Activated CD8-positive, alpha-beta T cell treated with anti-CD3 and anti-CD28 coated beads for 36 hours (primary cell): ENCODE results near the gene TTC16. TPM values are rescaled to one million over a fixed set of nuclear protein-coding genes. Genes with fewer than 3 reads are reported as not detected.

Experiments
- ATAC-seq: fragments of 200-7000 bp; cut with Tn5 transposase; one replicate; pipeline ENCODE4 v1.10.0; 2021; ENCODE audit warnings: mild to moderate bottlenecking, moderate library complexity
- CTCF ChIA-PET: fragments of 350-600 bp; sonication (Branson Sonifier 250); formaldehyde crosslinking; loops from one replicate; lab custom pipeline; 2021; ENCODE audit warnings: antibody characterized with exemption; lab: Charles Lee
- POLR2A ChIA-PET: fragments of 350-600 bp; sonication (Branson Sonifier 250); formaldehyde crosslinking; loops from one replicate; lab custom pipeline; 2021; ENCODE audit warnings: antibody characterized with exemption; lab: Charles Lee
- DNase-seq: peaks from one replicate; pipeline ENCODE4 v3.0.0-alpha.2; 2020
- H3K27ac Mint-ChIP-seq: one replicate; pipeline ENCODE4 v1.8.0; 2021; ENCODE audit warnings: mild to moderate bottlenecking, mixed read lengths
- H3K27me3 Mint-ChIP-seq: one replicate; pipeline ENCODE4 v1.8.0; 2021; ENCODE audit warnings: mixed read lengths
- H3K36me3 Mint-ChIP-seq: one replicate; pipeline ENCODE4 v1.8.0; 2021; ENCODE audit warnings: low read depth, mixed read lengths
- H3K4me1 Mint-ChIP-seq: one replicate; pipeline ENCODE4 v1.8.0; 2021; ENCODE audit warnings: low read depth, mixed read lengths
- H3K4me3 Mint-ChIP-seq: one replicate; pipeline ENCODE4 v1.8.0; 2021; ENCODE audit warnings: mild to moderate bottlenecking, moderate library complexity, mixed read lengths
- H3K9me3 Mint-ChIP-seq: one replicate; pipeline ENCODE4 v1.8.0; 2021; ENCODE audit warnings: mixed read lengths
- intact Hi-C: fragments of 100-400 bp; cut with micrococcal nuclease; formaldehyde crosslinking; loops from one replicate; pipeline ENCODE4 v1.10.0; 2022
- total RNA-seq, 2 experiments: library from RNA; stranded (reverse); gene quantifications; one replicate each; pipeline ENCODE4 v1.2.3, GENCODE V29; 2021
- TF ChIP-seq, protein P1 (sequence below): fragments of 200-600 bp; IDR thresholded peaks from one replicate; pipeline ENCODE4 v1.8.0; 2022; ENCODE audit warnings: antibody characterized with exemption, mild to moderate bottlenecking

Gene TTC16
- total RNA-seq, 2 experiments from 2014 or later: 2.1 to 2.3 TPM

DNA sequence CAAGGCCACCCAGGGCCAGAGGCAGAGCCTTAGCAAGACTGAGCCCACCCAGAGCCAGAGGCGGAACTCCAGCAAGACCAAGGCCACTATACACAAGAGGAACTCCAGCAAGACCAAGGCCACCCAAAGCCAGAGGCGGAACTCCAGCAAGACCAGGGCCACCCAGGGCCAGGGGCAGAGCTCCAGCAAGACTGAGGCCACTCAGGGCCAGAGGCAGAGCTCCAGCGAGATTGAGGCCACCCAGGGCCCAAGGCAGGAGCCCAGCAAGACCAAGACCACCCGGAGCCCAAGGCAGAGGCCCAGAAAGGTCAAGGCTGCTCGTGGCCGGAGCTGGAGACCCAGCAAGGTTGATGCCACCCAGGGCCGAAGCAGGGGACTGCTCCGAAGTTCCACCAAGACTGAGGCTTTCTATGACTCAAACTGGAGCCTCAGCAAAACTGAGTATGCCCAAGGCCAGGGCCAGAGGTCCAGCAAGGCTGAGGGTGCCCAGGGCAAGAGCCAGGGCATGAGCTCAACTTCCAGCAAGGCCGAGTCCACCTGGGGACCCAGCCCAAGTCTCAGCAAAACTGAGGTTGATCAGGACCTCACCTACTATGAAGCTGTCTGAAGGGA, 15.0 kb downstream of the TTC16 start:
- ChIA-PET POLR2A (interaction anchor here (0.9 to 1.2 kb wide), 3 partner anchors 9 to 123 kb away, joined by 3 to 4 read pairs (median 3); no protein-coding TSS in a partner anchor), CTCF (interaction anchor here (0.8 to 1.0 kb wide), 3 partner anchors 141 to 387 kb away, joined by 3 to 4 read pairs (median 3); no protein-coding TSS in a partner anchor)
- intact Hi-C loops: loop anchor here (5.0 to 10.0 kb wide), 2 partner anchors 139 to 226 kb away; no protein-coding TSS in a partner anchor
- Mint-ChIP-seq H3K36me3 (peaks cover 2% of the 10 kb centered on the region), H3K4me1 (peaks cover 15% of the 10 kb centered on the region), H3K27ac (no peak overlapping the region), H3K9me3 (no peaks in the 10 kb centered on the region), H3K27me3 (no peaks in the 10 kb centered on the region), H3K4me3 (no peak overlapping the region)
- TF ChIP-seq, protein P1, sequence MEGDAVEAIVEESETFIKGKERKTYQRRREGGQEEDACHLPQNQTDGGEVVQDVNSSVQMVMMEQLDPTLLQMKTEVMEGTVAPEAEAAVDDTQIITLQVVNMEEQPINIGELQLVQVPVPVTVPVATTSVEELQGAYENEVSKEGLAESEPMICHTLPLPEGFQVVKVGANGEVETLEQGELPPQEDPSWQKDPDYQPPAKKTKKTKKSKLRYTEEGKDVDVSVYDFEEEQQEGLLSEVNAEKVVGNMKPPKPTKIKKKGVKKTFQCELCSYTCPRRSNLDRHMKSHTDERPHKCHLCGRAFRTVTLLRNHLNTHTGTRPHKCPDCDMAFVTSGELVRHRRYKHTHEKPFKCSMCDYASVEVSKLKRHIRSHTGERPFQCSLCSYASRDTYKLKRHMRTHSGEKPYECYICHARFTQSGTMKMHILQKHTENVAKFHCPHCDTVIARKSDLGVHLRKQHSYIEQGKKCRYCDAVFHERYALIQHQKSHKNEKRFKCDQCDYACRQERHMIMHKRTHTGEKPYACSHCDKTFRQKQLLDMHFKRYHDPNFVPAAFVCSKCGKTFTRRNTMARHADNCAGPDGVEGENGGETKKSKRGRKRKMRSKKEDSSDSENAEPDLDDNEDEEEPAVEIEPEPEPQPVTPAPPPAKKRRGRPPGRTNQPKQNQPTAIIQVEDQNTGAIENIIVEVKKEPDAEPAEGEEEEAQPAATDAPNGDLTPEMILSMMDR: no peak
- DNase-seq (no peak), ATAC-seq (no peak)

DNA sequence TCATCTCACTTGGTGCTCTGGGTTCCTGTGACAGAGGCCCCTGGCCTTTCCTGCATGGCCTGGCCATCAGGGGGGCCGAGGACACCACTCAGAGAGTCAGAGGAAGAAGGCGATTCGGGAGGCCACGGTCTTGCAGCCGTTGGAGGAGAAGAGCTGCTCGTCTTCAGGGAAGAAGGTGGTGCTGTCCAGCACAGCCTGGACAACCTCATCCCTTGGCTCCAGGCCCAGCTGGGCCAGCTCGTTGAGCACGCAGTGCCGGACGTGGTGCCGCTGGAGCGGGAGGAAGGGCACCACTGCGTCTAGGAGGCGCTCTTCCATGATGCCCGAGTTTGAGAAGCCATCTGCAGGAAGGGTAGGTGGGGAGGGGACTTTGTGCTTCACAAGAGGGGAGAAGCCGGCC, 16.1 kb downstream of the TTC16 start:
- Mint-ChIP-seq H3K4me3 (no peak overlapping the region), H3K36me3 (peaks cover 2% of the 10 kb centered on the region), H3K4me1 (peaks cover 15% of the 10 kb centered on the region), H3K9me3 (no peaks in the 10 kb centered on the region), H3K27me3 (no peaks in the 10 kb centered on the region), H3K27ac (no peak overlapping the region)
- TF ChIP-seq, protein P1: no peak
- DNase-seq (no peak), ATAC-seq (no peak)
- ChIA-PET CTCF (interaction anchor here (1.4 to 5.1 kb wide), 2 partner anchors 138 to 142 kb away, joined by 4 to 49 read pairs; no protein-coding TSS in a partner anchor), POLR2A (interaction anchor here (1.0 to 1.2 kb wide), 2 partner anchors 10 to 121 kb away, joined by 3 read pairs; no protein-coding TSS in a partner anchor)
- intact Hi-C loops: loop anchor here (5.0 to 10.0 kb wide), 2 partner anchors 140 to 227 kb away; no protein-coding TSS in a partner anchor

DNA sequence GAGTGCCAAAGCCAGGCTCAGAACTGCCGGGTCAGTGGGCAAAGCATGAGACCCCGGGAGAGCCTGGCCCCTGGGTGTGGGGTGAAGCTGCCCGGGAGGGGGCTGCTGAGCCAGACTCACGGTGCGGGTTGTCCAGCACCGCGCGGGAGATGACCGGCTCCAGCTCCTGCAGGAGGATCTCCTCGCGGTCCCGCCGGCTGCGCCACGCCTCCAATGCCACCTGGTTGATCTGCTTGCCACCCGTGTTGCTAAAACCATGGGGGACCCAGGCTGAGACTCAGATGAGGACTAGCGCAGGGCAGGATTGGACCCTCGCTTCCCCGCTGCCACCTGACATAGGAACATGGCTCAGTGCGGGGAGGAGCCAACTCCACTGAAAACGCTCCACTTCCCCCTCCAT, 16.6 kb downstream of the TTC16 start:
- intact Hi-C loops: loop anchor here (5.0 to 10.0 kb wide), 2 partner anchors 140 to 228 kb away; no protein-coding TSS in a partner anchor
- DNase-seq: no peak
- CTCF ChIA-PET: interaction anchor here (0.9 to 5.1 kb wide), 4 partner anchors 17 to 228 kb away, joined by 3 to 49 read pairs (median 5); partner anchors contain the start of genes PTRH1 and TTC16

DNA sequence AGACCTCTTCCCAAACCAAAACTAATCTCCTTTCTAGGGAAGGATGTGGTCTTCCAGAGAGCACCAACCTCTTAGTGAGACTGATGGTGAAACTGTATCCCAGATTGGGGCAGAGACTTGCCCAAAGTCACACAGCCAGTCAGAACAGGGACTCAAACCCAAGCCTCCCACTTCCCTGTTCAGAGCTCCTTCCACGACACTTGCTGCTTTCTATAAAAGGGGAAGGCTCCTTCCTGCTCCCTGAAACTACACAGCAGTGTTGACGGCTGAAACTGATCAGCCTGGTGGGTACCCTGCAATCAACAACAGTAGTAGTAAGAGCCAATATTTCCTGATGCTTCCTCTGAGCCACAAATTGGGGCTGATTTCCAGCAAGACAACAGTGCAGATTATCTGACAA, 17.7 kb downstream of the TTC16 start:
- TF ChIP-seq, protein P1: no peak
- H3K4me3 Mint-ChIP-seq: peak overlapping the region; percentile 77

More for the DNA sequence above, 16.6 kb downstream of the TTC16 start:
- peaks cover 15% of the 10 kb centered on the region for H3K4me1 Mint-ChIP-seq
- no peaks in the 10 kb centered on the region for H3K9me3 Mint-ChIP-seq
- POLR2A ChIA-PET: interaction anchor here (2.6 kb wide), 1 partner anchor 282 kb away, joined by 10 read pairs; the partner anchor contains the start of genes LRSAM1 and RPL12
- ATAC-seq: no peak
- TF ChIP-seq, protein P1: no peak
- H3K27me3 Mint-ChIP-seq: no peaks in the 10 kb centered on the region
- no peak overlapping the region for H3K4me3 Mint-ChIP-seq
- no peak overlapping the region for H3K27ac Mint-ChIP-seq
- H3K36me3 Mint-ChIP-seq: peaks cover 2% of the 10 kb centered on the region

More for the DNA sequence above, 17.7 kb downstream of the TTC16 start:
- Mint-ChIP-seq H3K27me3 (no peaks in the 10 kb centered on the region), H3K27ac (peak overlapping the region; percentile 82), H3K9me3 (no peaks in the 10 kb centered on the region), H3K36me3 (peaks cover 2% of the 10 kb centered on the region), H3K4me1 (peaks cover 15% of the 10 kb centered on the region)
- ChIA-PET CTCF (interaction anchor here (0.7 to 5.1 kb wide), 18 partner anchors 14 to 230 kb away, joined by 3 to 62 read pairs (median 10); partner anchors contain the start of genes CDK9, PTRH1, ST6GALNAC4 and TTC16), POLR2A (interaction anchor here (1.2 to 2.6 kb wide), 3 partner anchors 135 to 283 kb away, joined by 3 to 10 read pairs (median 3); partner anchors contain the start of genes LRSAM1 and RPL12)
- DNase-seq (no peak), ATAC-seq (no peak)
- intact Hi-C loops: loop anchor here (5.0 to 10.0 kb wide), 2 partner anchors 141 to 229 kb away; no protein-coding TSS in a partner anchor
